Thyroid gland (tissue), 4 donors: ENCODE data around the gene YTHDC2. TPM values are rescaled to one million over a fixed set of nuclear protein-coding genes. Genes with fewer than 3 reads are reported as not detected.
A peak's percentile ranks its signal among the peaks of the same experiment; 100 is the strongest.

Experiments
- DNase-seq, 2 donors: peaks; one replicate each; pipeline ENCODE4 v3.0.0-alpha.2; 2019
- H3K27ac ChIP-seq, 3 donors: fragments of 200-600 bp; sonication (generic); 1 replicate in 2 of 3; 2 replicates in 1 of 3; pipeline ENCODE4 v1.5.1; 2016 to 2019; ENCODE audit warnings: mild to moderate bottlenecking in 1 of 3, moderate library complexity in 1 of 3
- H3K27me3 ChIP-seq: fragments of 200-600 bp; sonication (generic); one replicate; pipeline ENCODE4 v1.5.1; 2019
- H3K36me3 ChIP-seq, 2 donors: fragments of 200-600 bp; sonication (generic); one replicate each; pipeline ENCODE4 v1.5.1; 2016 to 2019
- H3K4me1 ChIP-seq, 2 donors: fragments of 200-600 bp; sonication (generic); one replicate each; pipeline ENCODE4 v1.5.1; 2017 to 2019
- H3K4me3 ChIP-seq, 3 donors: fragments of 200-600 bp; sonication (generic); replicated peaks in 1 of 3; 1 replicate in 2 of 3; 2 replicates in 1 of 3; pipeline ENCODE4 v1.5.1; 2016; ENCODE audit warnings: mild to moderate bottlenecking in 1 of 3
- H3K9me3 ChIP-seq: fragments of 200-600 bp; sonication (generic); one replicate; pipeline ENCODE4 v1.5.1; 2017
- POLR2A ChIP-seq, 2 donors: fragments of 450-650 bp; IDR thresholded peaks; one replicate each; pipeline ENCODE4 v1.6.1; 2017; ENCODE audit warnings: antibody characterized with exemption in 2 of 2, mild to moderate bottlenecking in 2 of 2, moderate library complexity in 1 of 2
- whole genome bisulfite sequencing, 2 donors: methylation state at CpG; one replicate each; pipeline ENCODE4 v1.1.5; 2017; 5-methylcytosine and 5-hydroxymethylcytosine counted together
- intact Hi-C: fragments of 100-400 bp; cut with DNase I; formaldehyde crosslinking; loops from one replicate; pipeline ENCODE4 v1.15.1; 2023
- total RNA-seq, 4 donors: library from RNA; depleted of rRNA; stranded (reverse); fragments of >200 nt; gene quantifications; one replicate each; pipeline ENCODE4 v1.2.3, GENCODE V29; 2016
- TF ChIP-seq, protein P1 (sequence below), 6 experiments: fragments of 200-600 bp in 3 of 6; fragments of 450-650 bp in 3 of 6; sonication (generic) in 3 of 6; IDR thresholded peaks; one replicate each; pipeline ENCODE4 v1.5.1; 2016 to 2019; ENCODE audit warnings: antibody characterized with exemption in 6 of 6, mild to moderate bottlenecking in 2 of 6, inconsistent platforms in 1 of 6, moderate library complexity in 1 of 6

The YTHDC2 gene
- total RNA-seq, 4 donors from 2014 or later = 29.6 to 55.6 (median 41.7) TPM

GRCh38 chr5:113487781-113488644, 25.5 kb upstream of the YTHDC2 start, which contains the start of gene MCC:
MCC (minus strand) TSS chr5:113488453.
- Histone ChIP-seq H3K36me3 (no peaks in the 10 kb centered on the region), H3K27me3 (no peaks in the 10 kb centered on the region), H3K9me3 (no peaks in the 10 kb centered on the region), H3K27ac (no peak within 1 kb of the TSS), H3K4me3 (peak within 1 kb of the TSS; percentile 36 to 60 (median 41)), H3K4me1 (peaks cover 4 to 8% of the 10 kb centered on the region in 2 donors)
- DNase-seq = peak; percentile 76 to 84
- intact Hi-C loops = no loop called here
- 1% methylated on average over 14 to 29 of the region's 86 CpGs for WGBS, 2 donors
- TF ChIP-seq, protein P1, sequence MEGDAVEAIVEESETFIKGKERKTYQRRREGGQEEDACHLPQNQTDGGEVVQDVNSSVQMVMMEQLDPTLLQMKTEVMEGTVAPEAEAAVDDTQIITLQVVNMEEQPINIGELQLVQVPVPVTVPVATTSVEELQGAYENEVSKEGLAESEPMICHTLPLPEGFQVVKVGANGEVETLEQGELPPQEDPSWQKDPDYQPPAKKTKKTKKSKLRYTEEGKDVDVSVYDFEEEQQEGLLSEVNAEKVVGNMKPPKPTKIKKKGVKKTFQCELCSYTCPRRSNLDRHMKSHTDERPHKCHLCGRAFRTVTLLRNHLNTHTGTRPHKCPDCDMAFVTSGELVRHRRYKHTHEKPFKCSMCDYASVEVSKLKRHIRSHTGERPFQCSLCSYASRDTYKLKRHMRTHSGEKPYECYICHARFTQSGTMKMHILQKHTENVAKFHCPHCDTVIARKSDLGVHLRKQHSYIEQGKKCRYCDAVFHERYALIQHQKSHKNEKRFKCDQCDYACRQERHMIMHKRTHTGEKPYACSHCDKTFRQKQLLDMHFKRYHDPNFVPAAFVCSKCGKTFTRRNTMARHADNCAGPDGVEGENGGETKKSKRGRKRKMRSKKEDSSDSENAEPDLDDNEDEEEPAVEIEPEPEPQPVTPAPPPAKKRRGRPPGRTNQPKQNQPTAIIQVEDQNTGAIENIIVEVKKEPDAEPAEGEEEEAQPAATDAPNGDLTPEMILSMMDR (IDR thresholded peaks at IDR 0.05) = no peak
- TF ChIP-seq POLR2A (IDR thresholded peaks at IDR 0.05) = no peak

DNA sequence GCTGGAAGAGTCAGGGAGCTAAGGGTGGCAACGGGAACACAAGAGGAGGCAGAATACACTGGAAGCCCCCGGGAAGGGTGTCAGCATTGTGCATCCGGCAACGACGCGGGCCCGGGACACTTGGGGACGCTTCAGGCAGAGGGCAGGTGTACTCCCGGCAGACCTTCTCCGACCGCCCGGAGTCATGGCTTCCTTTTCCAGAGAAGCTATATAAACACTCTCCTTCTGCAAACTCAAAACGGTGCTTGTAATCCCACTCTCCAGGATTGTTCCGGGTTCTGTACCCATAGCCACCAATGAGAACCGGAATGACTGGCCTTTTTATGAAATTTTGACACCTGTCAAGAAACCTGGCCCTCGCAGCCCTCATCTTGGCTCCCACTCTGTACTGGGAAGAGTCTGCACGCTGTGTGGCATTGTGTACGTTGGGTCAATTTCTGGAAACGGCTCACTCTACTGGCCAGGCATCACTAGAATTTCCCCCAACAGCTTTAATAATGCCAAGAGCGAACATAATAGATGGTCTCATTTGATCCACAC, 24.8 kb upstream of the YTHDC2 start:
- TF ChIP-seq POLR2A (IDR thresholded peaks at IDR 0.05) = no peak
- TF ChIP-seq, protein P1 (IDR thresholded peaks at IDR 0.05) = no peak
- H3K4me3 ChIP-seq = peak overlapping the region; percentile 36 to 60 (median 41)
- DNase-seq = no peak
- H3K36me3 ChIP-seq = no peaks in the 10 kb centered on the region
- no peak overlapping the region for H3K27ac ChIP-seq
- 10 to 16% methylated on average over 14 to 18 of the region's 20 CpGs for WGBS, 2 donors
- H3K9me3 ChIP-seq = no peaks in the 10 kb centered on the region
- peaks cover 4 to 8% of the 10 kb centered on the region in 2 donors for H3K4me1 ChIP-seq
- intact Hi-C loops = no loop called here
- H3K27me3 ChIP-seq = no peaks in the 10 kb centered on the region

GRCh38 chr5:113489299-113489698, 24.2 kb upstream of the YTHDC2 start:
- H3K27ac ChIP-seq = no peak overlapping the region
- no peak for DNase-seq
- no peak overlapping the region for H3K4me3 ChIP-seq
- WGBS, 2 donors = 80 to 83% methylated on average over 3 of the region's 3 CpGs
- TF ChIP-seq POLR2A (IDR thresholded peaks at IDR 0.05) = no peak
- TF ChIP-seq, protein P1 (IDR thresholded peaks at IDR 0.05) = no peak
- no peaks in the 10 kb centered on the region for H3K36me3 ChIP-seq
- intact Hi-C loops = no loop called here
- no peaks in the 10 kb centered on the region for H3K9me3 ChIP-seq
- no peaks in the 10 kb centered on the region for H3K27me3 ChIP-seq
- H3K4me1 ChIP-seq = peaks cover 4 to 8% of the 10 kb centered on the region in 2 donors

DNA sequence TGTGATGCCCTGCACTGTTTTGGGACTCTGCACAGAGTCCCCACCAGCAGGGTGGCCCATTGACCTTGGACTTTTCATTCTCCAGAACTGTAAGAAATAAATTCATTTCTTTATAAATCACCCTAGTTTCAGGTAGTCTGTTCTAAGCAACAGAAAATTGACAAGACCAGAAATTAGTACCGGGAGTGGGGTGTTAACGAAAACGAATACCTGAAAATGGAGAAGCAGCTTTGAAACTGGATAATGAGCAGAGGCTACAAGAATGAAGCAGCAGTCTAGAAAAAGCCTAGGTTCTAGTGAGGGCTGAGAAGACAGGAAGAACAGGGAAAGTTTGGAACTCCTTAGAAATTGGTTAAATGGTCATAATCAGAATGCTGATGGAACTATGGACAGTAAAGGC, 23.2 kb upstream of the YTHDC2 start:
- WGBS, 2 donors = 98 to 99% methylated on average over 3 of the region's 3 CpGs
- no peaks in the 10 kb centered on the region for H3K27me3 ChIP-seq
- H3K4me1 ChIP-seq = peaks cover 4 to 8% of the 10 kb centered on the region in 2 donors
- H3K27ac ChIP-seq = no peak overlapping the region
- intact Hi-C loops = no loop called here
- DNase-seq = no peak
- TF ChIP-seq, protein P1 (IDR thresholded peaks at IDR 0.05) = no peak
- no peak for TF ChIP-seq POLR2A (IDR thresholded peaks at IDR 0.05)
- H3K36me3 ChIP-seq = no peaks in the 10 kb centered on the region
- H3K9me3 ChIP-seq = no peaks in the 10 kb centered on the region
- no peak overlapping the region for H3K4me3 ChIP-seq

- intact Hi-C loops = no loop called here
- 88 to 90% methylated on average over 2 of the region's 2 CpGs for WGBS, 2 donors
- DNase-seq = no peak
- H3K4me1 ChIP-seq = peaks cover 4 to 8% of the 10 kb centered on the region in 2 donors
- TF ChIP-seq, protein P1 (IDR thresholded peaks at IDR 0.05) = no peak
- no peak for TF ChIP-seq POLR2A (IDR thresholded peaks at IDR 0.05)
- no peak overlapping the region for H3K4me3 ChIP-seq
- no peaks in the 10 kb centered on the region for H3K27me3 ChIP-seq
- H3K27ac ChIP-seq = no peak overlapping the region
- no peaks in the 10 kb centered on the region for H3K36me3 ChIP-seq
- H3K9me3 ChIP-seq = no peaks in the 10 kb centered on the region
Measured at GRCh38 chr5:113491022-113491421, 22.5 kb upstream of the YTHDC2 start.
